Stimulated activated CD4-positive, alpha-beta T cell treated with anti-CD3 and anti-CD28 coated beads, Interleukin-12 subunit alpha, Interleukin-12 subunit beta, amount 100 ng/mL, for 24 hours (primary cell): ENCODE data around the gene RIN2.

Experiments used
- DNase-seq, 2 experiments: peaks; one replicate each; pipeline ENCODE4 v3.0.0-alpha.2; 2020; ENCODE audit warnings: low read depth in 2 of 2

RIN2 gene

DNA sequence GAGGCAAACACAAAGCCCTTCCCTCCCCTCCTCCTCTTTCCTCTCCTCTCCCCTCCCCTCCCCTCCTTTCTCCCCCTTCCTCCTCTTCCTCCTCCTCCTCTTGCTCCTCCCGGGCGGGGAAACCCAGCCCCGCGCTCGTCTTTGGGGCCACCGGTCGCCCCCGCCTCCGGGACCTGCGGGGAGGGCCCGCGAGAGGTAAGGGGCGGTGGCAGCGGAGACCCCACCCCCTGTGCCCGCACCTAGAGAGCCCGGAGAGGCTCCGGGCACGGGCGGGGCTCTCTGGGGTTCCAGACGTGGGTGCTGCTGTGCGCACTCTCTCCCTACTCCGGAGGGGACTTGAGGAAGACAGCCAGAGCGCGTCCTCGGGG lies at the start of gene RIN2:
RIN2 (plus strand) TSS at position 126 of the 368 bp plus-strand sequence. CDS start 131,344 bp downstream, outside the sequence.
- no peak for DNase-seq

- no peak for DNase-seq
Observed at GRCh38 chr20:19709635-19710335, 48.3 kb upstream of the RIN2 start.

GRCh38 chr20:19710336-19711120 lies 47.5 kb upstream of the RIN2 start:
- DNase-seq, result no peak

DNA sequence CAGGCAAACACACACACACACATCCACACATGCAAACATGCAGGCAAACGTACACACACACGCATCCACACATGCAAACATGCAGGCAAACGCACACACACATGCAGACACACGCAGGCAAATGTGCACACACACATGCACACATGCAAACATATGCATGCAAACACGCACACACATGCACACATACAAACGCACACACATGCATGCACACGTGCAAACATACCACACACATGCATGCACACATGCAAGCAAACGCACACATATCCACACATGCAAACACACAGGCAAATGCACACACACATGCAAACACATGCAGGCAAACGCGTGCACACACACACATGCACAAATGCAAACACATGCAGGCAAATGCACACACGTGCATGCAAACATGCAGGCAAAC lies 46.9 kb upstream of the RIN2 start:
- no peak for DNase-seq

DNA sequence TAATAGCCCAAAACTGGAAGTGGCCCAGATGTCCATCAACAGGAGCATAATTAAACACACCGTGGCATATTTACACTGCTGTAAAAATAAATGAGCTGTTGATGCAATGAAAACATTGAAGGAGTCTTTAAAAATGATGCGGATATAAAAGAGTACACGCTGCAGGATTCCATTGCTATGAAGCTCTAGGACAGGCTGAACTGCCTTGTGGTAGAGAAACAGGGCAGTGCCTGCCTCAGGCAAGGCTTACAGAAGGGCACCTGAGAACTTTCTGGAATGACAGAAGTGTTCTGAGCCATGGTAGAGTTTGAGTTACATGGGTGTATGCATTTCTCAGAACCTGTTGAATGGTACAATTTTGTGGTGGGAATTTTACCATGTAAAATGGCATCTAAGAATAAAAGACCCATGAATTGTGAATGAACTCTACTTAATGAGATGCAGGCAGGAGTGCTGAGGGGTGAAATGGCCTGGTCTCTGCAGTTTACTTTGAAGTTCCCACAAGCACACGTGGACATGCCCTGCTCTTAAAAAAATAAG lies 45.3 kb upstream of the RIN2 start:
- DNase-seq, result no peak

GRCh38 chr20:19713822-19714578 lies 44.1 kb upstream of the RIN2 start:
- DNase-seq, result no peak

DNA sequence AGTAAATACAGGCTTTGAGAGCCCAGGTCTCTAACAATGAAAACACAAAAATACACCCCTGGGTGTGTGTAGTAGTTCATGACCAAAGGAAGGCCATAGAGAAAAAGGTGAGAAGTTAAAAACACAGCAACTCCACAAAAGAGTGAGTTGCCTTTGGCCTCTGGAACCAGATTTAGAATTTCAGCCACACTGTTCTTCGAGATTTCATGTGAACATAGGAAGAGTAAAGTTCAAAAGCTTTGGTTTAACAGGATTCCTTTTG lies 43.5 kb upstream of the RIN2 start:
- no peak for DNase-seq

DNA sequence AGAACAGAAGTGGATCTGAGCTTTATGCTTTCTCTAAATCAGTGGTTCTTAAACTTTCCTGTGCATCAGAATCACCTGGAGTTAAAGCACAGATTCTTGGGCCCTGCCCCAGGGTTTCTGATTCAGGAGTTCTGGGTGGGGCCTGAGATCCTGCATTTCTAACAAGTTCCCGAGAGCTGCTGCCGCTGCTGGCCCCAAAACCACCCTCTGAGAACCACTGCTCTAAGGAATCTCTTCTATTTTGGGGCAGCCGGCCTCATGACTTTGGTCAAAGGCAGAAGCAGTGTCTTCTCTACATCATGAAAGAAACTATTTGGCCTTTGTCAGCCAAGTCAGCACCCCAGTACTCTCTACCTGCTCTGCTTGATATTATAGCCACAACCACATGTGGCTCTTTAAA lies 42.1 kb upstream of the RIN2 start:
- DNase-seq, result no peak

GRCh38 chr20:19718880-19719279 lies 39.2 kb upstream of the RIN2 start:
- no peak for DNase-seq

DNA sequence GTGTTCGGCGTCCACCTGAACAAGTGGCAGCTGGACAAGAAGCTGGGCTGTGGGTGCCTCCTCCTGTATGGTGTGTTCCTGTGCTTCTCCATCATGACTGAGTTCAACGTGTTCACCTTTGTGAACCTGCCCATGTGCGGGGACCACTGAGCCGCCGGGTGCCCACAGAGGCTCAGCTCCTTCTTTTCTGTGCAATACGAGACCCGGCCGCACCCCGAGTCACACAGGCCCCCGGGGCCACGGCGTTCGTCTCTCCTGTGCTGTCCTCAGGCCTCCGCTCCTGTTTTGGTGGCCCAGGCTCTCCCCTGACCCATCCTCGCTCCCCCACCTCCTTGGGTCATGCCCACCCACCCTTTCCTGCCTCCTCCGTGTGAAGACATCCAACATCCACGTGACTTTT lies 37.1 kb upstream of the RIN2 start:
- DNase-seq, result no peak

- DNase-seq, result no peak
Observed at GRCh38 chr20:19723051-19723450, 35.0 kb upstream of the RIN2 start.

GRCh38 chr20:19723813-19724430 lies 34.1 kb upstream of the RIN2 start:
- DNase-seq, result no peak

- DNase-seq, result no peak
Observed at GRCh38 chr20:19725373-19725772, 32.7 kb upstream of the RIN2 start.

GRCh38 chr20:19725814-19726525 lies 32.1 kb upstream of the RIN2 start:
- no peak for DNase-seq

DNA sequence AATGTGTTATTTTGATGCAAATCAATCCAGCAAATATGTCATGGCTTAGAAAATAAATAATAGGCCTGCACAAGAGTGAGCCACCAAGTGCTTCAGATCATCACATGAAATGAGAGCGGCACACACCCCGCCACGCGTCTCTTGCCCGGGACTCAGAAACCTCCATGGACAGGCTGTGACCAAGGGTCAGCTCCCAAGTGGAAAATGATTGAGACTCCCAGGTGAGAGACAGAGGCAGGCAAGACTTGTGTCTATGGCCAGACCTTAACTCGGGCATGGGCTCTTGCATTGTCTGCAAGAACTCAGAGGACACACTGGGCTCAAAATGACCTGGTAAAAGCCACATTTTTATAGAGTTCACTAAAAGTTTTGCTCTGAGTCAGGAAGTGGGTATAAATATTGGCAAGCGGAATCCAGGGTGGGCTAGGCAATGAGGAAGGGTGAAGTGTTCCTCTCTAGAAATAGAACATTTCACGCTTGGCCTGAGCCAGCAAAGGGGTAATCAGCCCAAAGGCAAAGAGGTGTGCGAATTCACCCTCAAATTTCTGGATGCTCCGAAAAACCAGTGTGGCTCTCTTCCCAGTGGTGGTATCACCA lies 30.7 kb upstream of the RIN2 start:
- DNase-seq, result no peak

- DNase-seq, result no peak
Observed at GRCh38 chr20:19729672-19730071, 28.4 kb upstream of the RIN2 start.

DNA sequence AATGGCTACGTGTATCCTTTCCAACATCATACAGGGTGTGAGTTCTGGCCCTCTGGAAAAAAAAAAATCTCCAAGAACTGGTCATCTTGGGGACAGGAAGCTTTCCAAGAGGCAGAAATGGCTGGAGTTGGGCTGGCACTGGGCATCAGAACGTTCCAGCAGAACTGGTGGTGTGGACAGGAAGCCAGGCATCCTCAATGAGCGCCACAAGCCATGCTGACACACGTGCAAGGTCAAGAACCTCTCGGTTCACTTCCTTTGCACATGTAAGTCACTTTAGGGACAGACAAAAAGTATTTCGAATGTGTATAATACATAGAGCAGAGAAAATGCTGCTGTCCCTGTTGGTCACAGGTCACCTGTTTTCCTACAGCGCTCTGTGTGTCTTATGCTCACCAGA lies 27.4 kb upstream of the RIN2 start:
- no peak for DNase-seq

GRCh38 chr20:19734811-19735210 lies 23.2 kb upstream of the RIN2 start:
- no peak for DNase-seq

- DNase-seq, result no peak
Observed at GRCh38 chr20:19735446-19735845, 22.6 kb upstream of the RIN2 start.

- DNase-seq, result no peak
Observed at GRCh38 chr20:19737025-19737424, 21.0 kb upstream of the RIN2 start.

- no peak for DNase-seq
Observed at GRCh38 chr20:19738951-19739350, 19.1 kb upstream of the RIN2 start.
